Keratinocyte (primary cell): ENCODE data around the gene WNT9A. TPM values are rescaled to one million over a fixed set of nuclear protein-coding genes. Genes with fewer than 3 reads are reported as not detected.

ENCODE experiments used
- DNase-seq: peaks from one replicate; pipeline ENCODE4 v3.0.0-alpha.2; 2011; ENCODE audit warnings: low read depth, missing footprints, low spot score
- FAIRE-seq: peaks from 2 replicates; lab custom pipeline; 2011; peaks lifted over from hg19 to GRCh38; lab: Jason Lieb, UNC
- H2AFZ ChIP-seq: 2 replicates; pipeline ENCODE4 v1.6.0; 2012; ENCODE audit warnings: low read length, control low read depth, inconsistent platforms; ENCODE audit not compliant: control insufficient read depth
- H3K27ac ChIP-seq: 2 replicates; pipeline ENCODE4 v1.5.1; 2011; ENCODE audit warnings: low read length; ENCODE audit not compliant: control insufficient read depth, insufficient read depth
- H3K27me3 ChIP-seq: 3 replicates; pipeline ENCODE4 v1.6.0; 2011; ENCODE audit warnings: low read length; ENCODE audit not compliant: control insufficient read depth, insufficient read depth; ENCODE audit errors: extremely low read depth
- H3K36me3 ChIP-seq, 2 experiments: 2 replicates in 1 of 2; 3 replicates in 1 of 2; pipeline ENCODE4 v1.5.1; 2011; ENCODE audit warnings: low read length in 2 of 2, mild to moderate bottlenecking in 1 of 2; ENCODE audit not compliant: control insufficient read depth in 2 of 2, insufficient read depth in 2 of 2; ENCODE audit errors: extremely low read depth in 1 of 2
- H3K4me1 ChIP-seq: 3 replicates; pipeline ENCODE4 v1.5.1; 2011; ENCODE audit warnings: low read length; ENCODE audit not compliant: control insufficient read depth, insufficient read depth; ENCODE audit errors: extremely low read depth
- H3K4me2 ChIP-seq: 3 replicates; pipeline ENCODE4 v1.6.0; 2011; ENCODE audit warnings: low read depth, low read length; ENCODE audit not compliant: control insufficient read depth, insufficient read depth; ENCODE audit errors: extremely low read depth
- H3K4me3 ChIP-seq, 3 experiments: fragments of 200-600 bp in 1 of 3; sonication (generic) in 1 of 3; 2 replicates in 2 of 3; 3 replicates in 1 of 3; pipeline ENCODE4 v1.5.1; 2011 to 2016; ENCODE audit warnings: low read length in 3 of 3, mild to moderate bottlenecking in 3 of 3, control low read depth in 2 of 3, inconsistent platforms in 1 of 3, low read depth in 1 of 3, mixed read lengths in 1 of 3, mixed run types in 1 of 3, moderate library complexity in 1 of 3; ENCODE audit not compliant: control insufficient read depth in 2 of 3, insufficient read depth in 2 of 3; ENCODE audit errors: extremely low read depth in 1 of 3
- H3K79me2 ChIP-seq: 2 replicates; pipeline ENCODE4 v1.6.0; 2012; ENCODE audit warnings: low read length; ENCODE audit not compliant: control insufficient read depth, insufficient read depth
- H3K9ac ChIP-seq: 3 replicates; pipeline ENCODE4 v1.6.0; 2011; ENCODE audit warnings: low read length; ENCODE audit not compliant: control insufficient read depth, insufficient read depth; ENCODE audit errors: extremely low read depth
- H3K9me1 ChIP-seq: 3 replicates; pipeline ENCODE4 v1.6.0; 2011; ENCODE audit warnings: low read length; ENCODE audit not compliant: control insufficient read depth, insufficient read depth; ENCODE audit errors: extremely low read depth
- H3K9me3 ChIP-seq: 2 replicates; pipeline ENCODE4 v1.5.1; 2012; ENCODE audit warnings: low read depth, low read length; ENCODE audit not compliant: control insufficient read depth
- H4K20me1 ChIP-seq: 3 replicates; pipeline ENCODE4 v1.6.0; 2011; ENCODE audit warnings: low read length; ENCODE audit not compliant: control insufficient read depth, insufficient read depth; ENCODE audit errors: extremely low read depth
- CTCF ChIP-seq, 3 experiments: IDR thresholded peaks in 1 of 3; conservative IDR thresholded peaks in 1 of 3; optimal IDR thresholded peaks in 1 of 3; 2 replicates in 2 of 3; 3 replicates in 1 of 3; pipeline versions ENCODE3 to v1.5.1; 2011; ENCODE audit warnings: low read length in 3 of 3, mild to moderate bottlenecking in 3 of 3, moderate library complexity in 2 of 3, control low read depth in 1 of 3, inconsistent platforms in 1 of 3; ENCODE audit not compliant: insufficient read depth in 2 of 3; ENCODE audit errors: extremely low read depth in 1 of 3
- EZH2 ChIP-seq: IDR thresholded peaks from one replicate; pipeline ENCODE4 v1.6.1; 2012; ENCODE audit warnings: inconsistent platforms, mild to moderate bottlenecking, low read length, moderate library complexity
- dilution Hi-C: fragments of 300-500 bp; cut with MboI; formaldehyde crosslinking; loops from one replicate; pipeline ENCODE4 v1.7.0; 2020; ENCODE audit warnings: low sequenced_read_pairs; ENCODE audit not compliant: extremely low pct_ligation_motif_present
- polyA plus RNA-seq, 5 experiments: library from polyadenylated mRNA; depleted of rRNA in 3 of 5; stranded (reverse) in 3 of 5; stranded (forward) in 1 of 5; unstranded in 1 of 5; fragments of >200 nt; gene quantifications; 1 replicate in 1 of 5; 2 replicates in 3 of 5; 3 replicates in 1 of 5; pipeline versions ENCODE4 v1.2.1 to v1.2.3, GENCODE V29; 2011 to 2012; ENCODE audit warnings: missing spikeins in 2 of 5, low read depth in 1 of 5, low replicate concordance in 1 of 5

Gene WNT9A
- polyA plus RNA-seq, 1 donor (not counting 4 experiments of a cell fraction or from before 2014, with no cell fraction given): 1.7 TPM

GRCh38 chr1:227885648-227886502 lies 61.9 kb downstream of the WNT9A start:
- Histone ChIP-seq H3K4me3 (peak overlapping the region in 2 of 3 experiments; percentile 31 to 49), H3K9me1 (no peaks in the 10 kb centered on the region), H3K9ac (peak overlapping the region; percentile 71), H3K4me1 (peaks cover 19% of the 10 kb centered on the region), H3K36me3 (no peaks in the 10 kb centered on the region), H3K79me2 (no peaks in the 10 kb centered on the region), H3K9me3 (no peaks in the 10 kb centered on the region), H2AFZ (peak overlapping the region; percentile 91), H4K20me1 (no peaks in the 10 kb centered on the region), H3K27ac (peak overlapping the region; percentile 65), H3K27me3 (no peaks in the 10 kb centered on the region), H3K4me2 (peak overlapping the region; percentile 76)
- peak; percentile 58 for DNase-seq
- TF ChIP-seq CTCF (optimal IDR thresholded peaks at IDR 0.05 in 1 of 3, IDR thresholded peaks at IDR 0.05 in 1 of 3, conservative IDR thresholded peaks at IDR 0.05 in 1 of 3; ENCODE audit: extremely low read depth in 1 of 3, insufficient read depth in 2 of 3, low read length in 3 of 3) (peak in 1 of 3 experiments; percentile 49), EZH2 (no peak)
- dilution Hi-C loops: no loop called here
- FAIRE-seq: peak; percentile 93

GRCh38 chr1:227885135-227885647 lies 62.5 kb downstream of the WNT9A start:
- TF ChIP-seq CTCF (optimal IDR thresholded peaks at IDR 0.05 in 1 of 3, IDR thresholded peaks at IDR 0.05 in 1 of 3, conservative IDR thresholded peaks at IDR 0.05 in 1 of 3; ENCODE audit: extremely low read depth in 1 of 3, insufficient read depth in 2 of 3, low read length in 3 of 3) (no peak), EZH2 (no peak)
- H3K4me2 ChIP-seq: peak overlapping the region; percentile 76
- peak overlapping the region; percentile 71 for H3K9ac ChIP-seq
- H3K27ac ChIP-seq: peak overlapping the region; percentile 65
- FAIRE-seq (no peak), DNase-seq (no peak)
- no peaks in the 10 kb centered on the region for H4K20me1 ChIP-seq
- dilution Hi-C loops: no loop called here
- peak overlapping the region; percentile 91 for H2AFZ ChIP-seq
- H3K36me3 ChIP-seq: no peaks in the 10 kb centered on the region
- peak overlapping the region in 2 of 3 experiments; percentile 31 to 49 for H3K4me3 ChIP-seq
- no peaks in the 10 kb centered on the region for H3K27me3 ChIP-seq
- no peaks in the 10 kb centered on the region for H3K9me1 ChIP-seq
- peaks cover 19% of the 10 kb centered on the region for H3K4me1 ChIP-seq
- no peaks in the 10 kb centered on the region for H3K9me3 ChIP-seq
- H3K79me2 ChIP-seq: no peaks in the 10 kb centered on the region
